Measurements from ENCODE around the gene CRYBG1.

CRYBG1 gene

DNA sequence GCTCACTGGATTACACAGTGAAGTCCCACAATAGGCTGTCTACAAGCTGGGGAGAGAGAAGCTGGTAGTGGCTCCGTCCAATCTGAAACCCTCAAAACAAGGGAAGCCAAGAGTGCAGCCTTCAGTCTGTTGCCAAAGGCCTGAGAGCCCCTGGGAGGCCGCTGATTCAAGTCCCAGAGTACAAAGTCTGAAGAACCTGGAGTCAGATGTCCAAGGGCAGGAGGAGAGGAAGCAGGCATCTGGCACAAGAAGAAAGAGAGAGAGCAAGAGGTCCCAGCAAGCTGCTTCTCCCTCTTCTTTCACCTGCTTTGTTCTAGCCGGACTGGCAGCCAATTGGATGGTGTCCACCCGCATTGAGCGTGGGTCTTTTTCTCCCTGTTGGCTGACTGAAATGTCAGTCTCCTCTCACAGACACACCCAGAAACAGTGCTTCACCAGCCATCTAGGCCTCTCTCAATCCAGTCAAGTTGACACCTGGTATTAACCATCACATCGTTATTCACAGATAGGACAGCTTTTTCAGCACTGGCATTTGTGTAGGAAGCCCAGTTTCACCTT is 51.2 kb downstream of the CRYBG1 start:
- no peak overlapping the region for H3K4me3 ChIP-seq (ENCODE audit: low read depth, low read length)
- TF ChIP-seq, protein P1, sequence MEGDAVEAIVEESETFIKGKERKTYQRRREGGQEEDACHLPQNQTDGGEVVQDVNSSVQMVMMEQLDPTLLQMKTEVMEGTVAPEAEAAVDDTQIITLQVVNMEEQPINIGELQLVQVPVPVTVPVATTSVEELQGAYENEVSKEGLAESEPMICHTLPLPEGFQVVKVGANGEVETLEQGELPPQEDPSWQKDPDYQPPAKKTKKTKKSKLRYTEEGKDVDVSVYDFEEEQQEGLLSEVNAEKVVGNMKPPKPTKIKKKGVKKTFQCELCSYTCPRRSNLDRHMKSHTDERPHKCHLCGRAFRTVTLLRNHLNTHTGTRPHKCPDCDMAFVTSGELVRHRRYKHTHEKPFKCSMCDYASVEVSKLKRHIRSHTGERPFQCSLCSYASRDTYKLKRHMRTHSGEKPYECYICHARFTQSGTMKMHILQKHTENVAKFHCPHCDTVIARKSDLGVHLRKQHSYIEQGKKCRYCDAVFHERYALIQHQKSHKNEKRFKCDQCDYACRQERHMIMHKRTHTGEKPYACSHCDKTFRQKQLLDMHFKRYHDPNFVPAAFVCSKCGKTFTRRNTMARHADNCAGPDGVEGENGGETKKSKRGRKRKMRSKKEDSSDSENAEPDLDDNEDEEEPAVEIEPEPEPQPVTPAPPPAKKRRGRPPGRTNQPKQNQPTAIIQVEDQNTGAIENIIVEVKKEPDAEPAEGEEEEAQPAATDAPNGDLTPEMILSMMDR (IDR thresholded peaks at IDR 0.05; ENCODE audit: borderline replicate concordance, insufficient read depth, low read depth, low read length), result no peak

DNA sequence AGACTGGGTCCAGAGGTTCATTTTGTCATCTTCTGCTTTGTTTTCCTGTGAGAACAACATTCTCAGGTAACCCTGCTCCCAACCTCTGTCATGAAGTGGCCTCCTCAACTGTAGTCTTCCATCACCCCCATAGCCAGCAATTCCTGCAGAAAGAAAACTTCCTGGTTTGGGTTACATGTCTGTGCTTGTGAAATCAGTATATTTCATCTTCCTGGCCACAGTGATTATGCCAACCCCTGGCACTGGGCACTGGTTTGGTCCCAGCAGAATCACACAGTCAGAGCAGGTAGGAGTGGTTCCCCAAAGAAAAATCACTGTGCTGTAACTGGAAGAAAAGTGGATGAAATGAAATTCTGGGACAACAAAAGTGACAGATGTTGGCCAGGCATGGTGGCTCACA is 52.5 kb downstream of the CRYBG1 start:
- no peak overlapping the region for H3K4me3 ChIP-seq (ENCODE audit: low read depth, low read length)
- TF ChIP-seq, protein P1 (IDR thresholded peaks at IDR 0.05; ENCODE audit: borderline replicate concordance, insufficient read depth, low read depth, low read length), result no peak

DNA sequence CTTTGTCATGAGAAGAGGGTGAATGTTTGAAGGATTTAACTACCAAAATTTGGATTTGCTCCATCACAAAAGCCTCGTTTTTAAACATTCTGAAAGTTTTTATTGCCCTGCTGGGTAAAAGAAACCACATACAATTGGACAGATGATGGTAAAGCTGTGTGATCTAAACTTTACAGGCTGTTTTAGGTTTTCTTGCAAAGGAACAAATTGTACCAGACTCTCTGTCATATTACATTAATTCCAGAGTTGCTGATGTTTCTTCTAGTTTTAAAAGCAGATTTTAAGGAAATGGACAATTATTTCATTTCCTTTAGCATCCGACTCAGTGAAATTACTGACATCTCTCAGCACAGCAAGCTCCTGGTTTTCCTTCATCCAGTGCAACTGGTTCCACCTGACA is 53.2 kb downstream of the CRYBG1 start:
- no peak overlapping the region for H3K4me3 ChIP-seq (ENCODE audit: low read depth, low read length)
- TF ChIP-seq, protein P1 (IDR thresholded peaks at IDR 0.05; ENCODE audit: borderline replicate concordance, insufficient read depth, low read depth, low read length), result no peak

DNA sequence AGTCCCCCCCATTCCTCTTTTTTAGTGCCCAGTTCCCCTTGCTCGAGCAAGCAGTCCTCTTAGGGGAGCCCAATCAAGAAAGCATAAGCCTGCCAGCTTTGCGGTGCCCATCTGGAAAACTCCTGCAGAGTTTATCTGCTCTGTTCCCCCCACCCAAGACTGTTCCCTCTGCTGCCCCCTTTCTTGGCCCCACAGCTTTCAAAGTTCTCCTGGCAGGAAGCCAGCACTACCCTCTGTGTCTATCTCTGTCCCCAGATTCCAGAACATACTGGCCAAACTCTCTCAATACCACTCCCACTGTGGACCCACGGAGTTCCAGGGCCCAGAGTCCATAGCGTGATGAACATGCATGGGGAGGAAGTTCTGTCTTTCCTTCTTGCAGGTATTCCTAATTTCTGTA is 55.4 kb downstream of the CRYBG1 start:
- no peak overlapping the region for H3K4me3 ChIP-seq (ENCODE audit: low read depth, low read length)
- TF ChIP-seq, protein P1 (IDR thresholded peaks at IDR 0.05; ENCODE audit: borderline replicate concordance, insufficient read depth, low read depth, low read length), result no peak

DNA sequence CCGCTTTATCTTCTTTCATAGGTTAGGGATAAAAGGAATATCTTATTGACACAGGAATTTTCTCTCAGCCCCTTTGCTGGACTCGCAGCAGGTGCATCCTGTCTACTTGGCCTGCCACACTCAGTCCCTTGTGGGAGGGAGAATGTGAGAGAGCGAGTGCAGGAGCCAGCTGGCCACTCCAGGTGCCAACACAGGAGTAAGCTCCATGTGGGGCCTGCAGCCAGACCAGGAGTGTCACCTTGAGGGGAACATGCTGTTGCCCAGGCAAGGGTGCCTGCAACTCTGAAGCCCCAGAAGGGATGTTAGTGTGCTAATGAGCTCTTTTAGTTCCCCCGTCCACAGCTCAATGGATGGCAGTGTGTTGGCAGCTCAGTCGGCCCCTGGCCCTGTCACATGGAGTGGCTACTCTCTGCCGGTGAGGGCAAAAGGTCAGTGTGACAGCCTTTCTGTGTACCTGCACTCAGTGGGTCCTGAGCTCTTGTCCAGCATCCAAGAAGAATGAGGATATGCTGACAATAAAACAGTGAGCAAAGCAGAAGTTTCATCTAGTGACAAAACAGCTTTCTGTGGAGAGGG is 57.1 kb downstream of the CRYBG1 start:
- H3K4me3 ChIP-seq (ENCODE audit: low read depth, low read length), result no peak overlapping the region
- TF ChIP-seq, protein P1 (IDR thresholded peaks at IDR 0.05; ENCODE audit: borderline replicate concordance, insufficient read depth, low read depth, low read length), result no peak

DNA sequence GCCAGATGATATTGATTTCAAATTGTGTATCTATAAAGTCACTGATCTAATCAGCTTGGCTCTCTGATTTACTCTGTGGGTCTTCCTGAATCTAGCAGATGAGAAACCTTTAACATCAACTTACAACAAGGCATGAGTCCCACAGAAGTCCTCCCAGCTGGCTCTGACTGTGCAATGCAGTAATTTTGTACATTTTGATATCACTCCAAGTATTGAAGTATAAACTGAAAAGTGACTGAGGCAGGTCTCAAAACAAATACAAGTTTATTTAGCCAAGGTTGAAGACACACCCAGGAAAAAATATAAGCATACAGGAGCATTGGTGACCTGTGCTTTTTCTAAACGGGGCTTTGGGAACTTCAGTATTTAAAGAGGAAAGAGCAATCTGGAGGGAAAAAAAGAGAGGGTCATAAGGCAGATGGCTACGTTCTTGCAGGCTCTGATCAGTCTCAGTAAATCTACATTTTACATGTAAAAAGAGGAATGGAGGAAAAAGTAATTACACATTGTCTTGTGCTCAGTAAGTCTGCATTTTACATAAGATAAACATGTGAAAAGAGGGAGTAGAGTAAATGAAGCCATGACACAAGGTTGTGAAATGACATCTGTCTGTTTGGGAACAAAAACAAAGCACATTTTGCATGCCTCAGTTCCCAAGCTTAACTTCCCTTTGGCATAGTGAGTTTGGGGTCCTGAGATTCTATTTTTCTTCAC is 59.5 kb downstream of the CRYBG1 start:
- TF ChIP-seq, protein P1 (IDR thresholded peaks at IDR 0.05; ENCODE audit: borderline replicate concordance, insufficient read depth, low read depth, low read length), result no peak
- H3K4me3 ChIP-seq (ENCODE audit: low read depth, low read length), result no peak overlapping the region

DNA sequence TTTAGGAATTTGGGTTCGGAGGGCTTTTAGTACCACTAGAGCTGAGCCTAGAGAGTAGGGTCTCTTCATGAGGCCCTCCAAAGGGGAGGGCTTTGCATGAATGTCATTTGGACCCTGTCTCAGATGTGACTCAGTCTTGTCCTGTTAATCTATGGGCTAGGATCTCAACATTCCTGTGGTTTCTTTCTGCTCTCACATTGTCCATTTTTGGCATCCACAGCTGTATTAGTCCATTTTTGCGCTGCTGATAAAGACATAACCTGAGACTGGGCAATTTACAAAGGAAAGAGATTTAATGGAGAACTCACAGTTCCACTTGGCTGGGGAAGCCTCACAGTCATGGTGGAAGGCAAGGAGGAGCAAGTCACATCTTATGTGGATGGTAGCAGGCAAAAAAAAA is 61.0 kb downstream of the CRYBG1 start:
- no peak overlapping the region for H3K4me3 ChIP-seq (ENCODE audit: low read depth, low read length)
- TF ChIP-seq, protein P1 (IDR thresholded peaks at IDR 0.05; ENCODE audit: borderline replicate concordance, insufficient read depth, low read depth, low read length), result no peak
